Measurements from ENCODE around the gene RAF1. TPM values are rescaled to one million over a fixed set of nuclear protein-coding genes. Genes with fewer than 3 reads are reported as not detected.
A peak's percentile ranks its signal among the peaks of the same experiment; 100 is the strongest.

RAF1 gene
- total and polyA plus RNA-seq, 2 donors (not counting 3 experiments of a cell fraction or from before 2014, with no cell fraction given), result 73.8 to 86.2 TPM

DNA sequence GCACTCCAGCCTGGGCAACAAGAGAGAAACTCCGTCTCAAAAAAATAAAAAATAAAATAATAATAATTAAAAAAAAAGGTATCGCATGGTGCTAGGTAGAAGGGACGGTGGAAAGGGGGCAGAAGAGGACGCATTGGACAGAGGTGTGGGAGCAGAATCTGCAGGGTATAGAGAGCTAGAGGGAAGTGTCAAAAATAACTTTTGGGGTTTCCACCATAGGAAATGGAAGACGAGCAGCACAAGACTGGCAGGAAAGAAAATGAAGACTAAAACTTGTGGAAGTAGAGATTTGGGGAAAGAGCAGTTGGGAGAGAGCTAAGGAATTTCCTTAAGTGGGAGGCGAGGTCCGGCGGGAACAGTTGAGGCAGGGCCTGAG lies 107.6 kb downstream of the RAF1 start:
- intact Hi-C loops (cut with micrococcal nuclease), result loop anchor here (1.0 to 5.0 kb wide), 3 partner anchors 72 to 419 kb away; partner anchors contain the start of genes RPL32 and TSEN2

DNA sequence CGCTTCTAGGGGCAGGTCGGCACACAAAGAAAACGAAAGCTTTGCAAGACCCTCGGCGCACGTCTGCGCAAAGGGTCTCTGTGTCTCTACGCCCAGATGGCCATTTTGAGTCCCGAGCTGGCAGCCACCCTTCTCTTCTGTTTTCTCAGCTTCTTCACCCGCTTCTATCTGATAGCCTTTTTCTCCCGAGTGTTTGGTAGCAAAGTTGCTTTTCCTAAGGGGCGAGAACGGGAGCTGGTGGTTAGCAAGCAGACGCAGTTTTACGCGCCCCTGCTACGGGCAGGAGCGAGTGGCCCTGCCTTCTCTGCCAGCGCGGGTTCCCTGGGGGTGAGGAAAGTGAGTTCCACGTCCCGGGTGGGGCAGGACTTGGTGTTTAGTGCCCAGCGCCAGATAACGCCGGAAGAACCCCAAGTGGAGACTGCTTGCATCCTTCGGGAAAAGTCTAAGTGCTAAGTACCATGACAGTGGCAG lies 110.0 kb downstream of the RAF1 start:
- peak overlapping the region; percentile 99 for H3K4me2 ChIP-seq (ENCODE audit: insufficient read depth, low read length)
- POLR2A ChIA-PET, result interaction anchor here (1.1 kb wide), 1 partner anchor 9 kb away, joined by 3 read pairs; the partner anchor contains the start of gene MKRN2OS
- no peaks in the 10 kb centered on the region for H3K36me3 ChIP-seq (ENCODE audit: control insufficient read depth in 2 of 2, extremely low read depth in 1 of 2, insufficient read depth in 2 of 2, low read length in 2 of 2)
- peak overlapping the region; percentile 89 for H3K9ac ChIP-seq (replicated peaks; ENCODE audit: extremely low read depth, insufficient read depth, low read length)
- peaks cover 21% of the 10 kb centered on the region for H3K4me1 ChIP-seq (ENCODE audit: control insufficient read depth, extremely low read depth, insufficient read depth, low read length)
- TF ChIP-seq, protein P1, sequence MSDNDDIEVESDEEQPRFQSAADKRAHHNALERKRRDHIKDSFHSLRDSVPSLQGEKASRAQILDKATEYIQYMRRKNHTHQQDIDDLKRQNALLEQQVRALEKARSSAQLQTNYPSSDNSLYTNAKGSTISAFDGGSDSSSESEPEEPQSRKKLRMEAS (IDR thresholded peaks at IDR 0.05; ENCODE audit: insufficient read depth, insufficient read length), result no peak
- peak; percentile 26 for TF ChIP-seq POLR2A (IDR thresholded peaks at IDR 0.05; ENCODE audit: low read depth, low read length)
- no peak for TF ChIP-seq MYC (IDR thresholded peaks at IDR 0.05; ENCODE audit: low read depth, low read length)
- TF ChIP-seq, protein P2, sequence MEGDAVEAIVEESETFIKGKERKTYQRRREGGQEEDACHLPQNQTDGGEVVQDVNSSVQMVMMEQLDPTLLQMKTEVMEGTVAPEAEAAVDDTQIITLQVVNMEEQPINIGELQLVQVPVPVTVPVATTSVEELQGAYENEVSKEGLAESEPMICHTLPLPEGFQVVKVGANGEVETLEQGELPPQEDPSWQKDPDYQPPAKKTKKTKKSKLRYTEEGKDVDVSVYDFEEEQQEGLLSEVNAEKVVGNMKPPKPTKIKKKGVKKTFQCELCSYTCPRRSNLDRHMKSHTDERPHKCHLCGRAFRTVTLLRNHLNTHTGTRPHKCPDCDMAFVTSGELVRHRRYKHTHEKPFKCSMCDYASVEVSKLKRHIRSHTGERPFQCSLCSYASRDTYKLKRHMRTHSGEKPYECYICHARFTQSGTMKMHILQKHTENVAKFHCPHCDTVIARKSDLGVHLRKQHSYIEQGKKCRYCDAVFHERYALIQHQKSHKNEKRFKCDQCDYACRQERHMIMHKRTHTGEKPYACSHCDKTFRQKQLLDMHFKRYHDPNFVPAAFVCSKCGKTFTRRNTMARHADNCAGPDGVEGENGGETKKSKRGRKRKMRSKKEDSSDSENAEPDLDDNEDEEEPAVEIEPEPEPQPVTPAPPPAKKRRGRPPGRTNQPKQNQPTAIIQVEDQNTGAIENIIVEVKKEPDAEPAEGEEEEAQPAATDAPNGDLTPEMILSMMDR (IDR thresholded peaks at IDR 0.05; ENCODE audit: extremely low read depth in 1 of 2, insufficient read depth in 1 of 2, low read depth in 1 of 2, low read length in 2 of 2), result peak in 1 of 2 donors; percentile 8
- DNase-seq (ENCODE audit: low read depth, low spot score) (peak; percentile 62), FAIRE-seq (no peak)
- H4K20me1 ChIP-seq (replicated peaks; ENCODE audit: control insufficient read depth, extremely low read depth, insufficient read depth, low read length), result peaks cover 2% of the 10 kb centered on the region
- BruUV-seq (replicated peaks), result no TSS peak
- H3K9me3 ChIP-seq (replicated peaks; ENCODE audit: control insufficient read depth, insufficient read depth, low read length), result no peaks in the 10 kb centered on the region
- H3K79me2 ChIP-seq (ENCODE audit: control insufficient read depth, insufficient read depth, low read length), result peaks cover 18% of the 10 kb centered on the region
- peak overlapping the region; percentile 83 for H2AFZ ChIP-seq (ENCODE audit: low read depth, low read length)
- intact Hi-C loops (cut with micrococcal nuclease) (no loop called here), dilution Hi-C loops (cut with MboI; ENCODE audit: extremely low pct_ligation_motif_present, low sequenced_read_pairs) (no loop called here)
- H3K27me3 ChIP-seq (ENCODE audit: control insufficient read depth in 2 of 2, insufficient read depth in 2 of 2, low read length in 2 of 2), result no peaks in the 10 kb centered on the region
- peak overlapping the region; percentile 64 to 95 (median 64) for H3K4me3 ChIP-seq (replicated peaks in 1 of 3; ENCODE audit: insufficient read depth in 1 of 3, low read depth in 1 of 3, low read length in 3 of 3)
- CTCF ChIA-PET, result interaction anchor here (1.0 to 1.6 kb wide), 2 partner anchors 9 to 11 kb away, joined by 3 to 7 read pairs; no protein-coding TSS in a partner anchor
- H3K9me1 ChIP-seq (replicated peaks; ENCODE audit: control insufficient read depth, extremely low read depth, insufficient read depth, low read length), result peaks cover 3% of the 10 kb centered on the region
- H3K27ac ChIP-seq (ENCODE audit: insufficient read depth, low read depth, low read length), result peak overlapping the region; percentile 48

More for the DNA sequence above, 107.6 kb downstream of the RAF1 start:
- no peaks in the 10 kb centered on the region for H3K9me3 ChIP-seq (replicated peaks; ENCODE audit: control insufficient read depth, insufficient read depth, low read length)
- H3K4me1 ChIP-seq (ENCODE audit: control insufficient read depth, extremely low read depth, insufficient read depth, low read length), result peaks cover 21% of the 10 kb centered on the region
- dilution Hi-C loops (cut with MboI; ENCODE audit: extremely low pct_ligation_motif_present, low sequenced_read_pairs), result no loop called here
- POLR2A ChIA-PET, result no interaction called here
- peaks cover 3% of the 10 kb centered on the region for H3K9me1 ChIP-seq (replicated peaks; ENCODE audit: control insufficient read depth, extremely low read depth, insufficient read depth, low read length)
- TF ChIP-seq MYC (IDR thresholded peaks at IDR 0.05; ENCODE audit: low read depth, low read length) (no peak), GATA2 (IDR thresholded peaks at IDR 0.05; ENCODE audit: insufficient read depth, insufficient read length, low read depth, low read length) (no peak), EZH2 (IDR thresholded peaks at IDR 0.05; ENCODE audit: borderline replicate concordance, low read depth, low read length, severe bottlenecking) (no peak)
- H3K79me2 ChIP-seq (ENCODE audit: control insufficient read depth, insufficient read depth, low read length), result peaks cover 41% of the 10 kb centered on the region
- H3K4me2 ChIP-seq (ENCODE audit: insufficient read depth, low read length), result peak overlapping the region; percentile 96
- H3K27me3 ChIP-seq (ENCODE audit: control insufficient read depth in 2 of 2, insufficient read depth in 2 of 2, low read length in 2 of 2), result no peaks in the 10 kb centered on the region
- peak overlapping the region; percentile 99 for H2AFZ ChIP-seq (ENCODE audit: low read depth, low read length)
- DNase-seq (ENCODE audit: low read depth, low spot score), result no peak
- H3K4me3 ChIP-seq (replicated peaks in 1 of 3; ENCODE audit: insufficient read depth in 1 of 3, low read depth in 1 of 3, low read length in 3 of 3), result peak overlapping the region; percentile 69 to 89 (median 80)
- no peak for FAIRE-seq
- CTCF ChIA-PET, result no interaction called here
- H3K27ac ChIP-seq (ENCODE audit: insufficient read depth, low read depth, low read length), result peak overlapping the region; percentile 56
- TSS peak; percentile 97 for BruUV-seq (replicated peaks)
- peaks cover 4% of the 10 kb centered on the region for H4K20me1 ChIP-seq (replicated peaks; ENCODE audit: control insufficient read depth, extremely low read depth, insufficient read depth, low read length)
- peak overlapping the region; percentile 79 for H3K9ac ChIP-seq (replicated peaks; ENCODE audit: extremely low read depth, insufficient read depth, low read length)
- H3K36me3 ChIP-seq (ENCODE audit: control insufficient read depth in 2 of 2, extremely low read depth in 1 of 2, insufficient read depth in 2 of 2, low read length in 2 of 2), result no peaks in the 10 kb centered on the region

Data from endothelial cell of umbilical vein (primary cell).